Measurements from ENCODE around the gene HTR1A.

GRCh38 chr5:63935103-63935502 is 27.1 kb downstream of the HTR1A start:
- TF ChIP-seq EHMT2 (IDR thresholded peaks at IDR 0.05; ENCODE audit: low read depth) (no peak), JUN (IDR thresholded peaks at IDR 0.05) (no peak), HMGXB4 (CRISPR knock-in tag; IDR thresholded peaks at IDR 0.05; ENCODE audit: borderline replicate concordance) (no peak), EP300 (IDR thresholded peaks at IDR 0.05) (no peak), CTCF (IDR thresholded peaks at IDR 0.05) (no peak), CBX8 (IDR thresholded peaks at IDR 0.05) (no peak), MAZ (IDR thresholded peaks at IDR 0.05; ENCODE audit: borderline replicate concordance, low read depth, low read length) (no peak)

Data from A549 (cell line).